Measurements from ENCODE around the gene OR4K2.
"Not testable (repeated sequence)": the region's sequence is repeated elsewhere in the genome, so short reads cannot be mapped to it uniquely, and the experiment has no call there.

OR4K2 gene

GRCh38 chr14:19874842-19875241 lies at the start of gene OR4K2:
TSS of gene OR4K2 (plus strand) at chr14:19875142. CDS start at chr14:19876268, 1,126 bp downstream.
- DNase-seq (ENCODE audit: low read depth in 1 of 2, low spot score in 1 of 2), result no peak

- DNase-seq (ENCODE audit: low read depth in 1 of 2, low spot score in 1 of 2), result not testable (repeated sequence)
Observed at GRCh38 chr14:19827626-19828244, 47.2 kb upstream of the OR4K2 start.

GRCh38 chr14:19828314-19828713 lies 46.6 kb upstream of the OR4K2 start:
- no peak for DNase-seq (ENCODE audit: low read depth in 1 of 2, low spot score in 1 of 2)

GRCh38 chr14:19834203-19834848 lies 40.6 kb upstream of the OR4K2 start:
- not testable (repeated sequence) for DNase-seq (ENCODE audit: low read depth in 1 of 2, low spot score in 1 of 2)

- no peak for DNase-seq (ENCODE audit: low read depth in 1 of 2, low spot score in 1 of 2)
Observed at GRCh38 chr14:19838433-19838832, 36.5 kb upstream of the OR4K2 start.

GRCh38 chr14:19851365-19851764 lies 23.6 kb upstream of the OR4K2 start:
- no peak for DNase-seq (ENCODE audit: low read depth in 1 of 2, low spot score in 1 of 2)

GRCh38 chr14:19866061-19866669 lies 8.8 kb upstream of the OR4K2 start:
- not testable (repeated sequence) for DNase-seq (ENCODE audit: low read depth in 1 of 2, low spot score in 1 of 2)

GRCh38 chr14:19873178-19873577 lies 1.8 kb upstream of the OR4K2 start:
- DNase-seq (ENCODE audit: low read depth in 1 of 2, low spot score in 1 of 2), result no peak

- DNase-seq (ENCODE audit: low read depth in 1 of 2, low spot score in 1 of 2), result no peak
Observed at GRCh38 chr14:19878029-19878642, 3.2 kb downstream of the OR4K2 start.

GRCh38 chr14:19895282-19895681 lies 20.3 kb downstream of the OR4K2 start:
- DNase-seq (ENCODE audit: low read depth in 1 of 2, low spot score in 1 of 2), result no peak

- no peak for DNase-seq (ENCODE audit: low read depth in 1 of 2, low spot score in 1 of 2)
Observed at GRCh38 chr14:19900999-19901398, 26.1 kb downstream of the OR4K2 start.

- DNase-seq (ENCODE audit: low read depth in 1 of 2, low spot score in 1 of 2), result no peak
Observed at GRCh38 chr14:19902409-19902808, 27.5 kb downstream of the OR4K2 start.

GRCh38 chr14:19906665-19907064 lies 31.7 kb downstream of the OR4K2 start:
- DNase-seq (ENCODE audit: low read depth in 1 of 2, low spot score in 1 of 2), result no peak

GRCh38 chr14:19911114-19911513 lies 36.2 kb downstream of the OR4K2 start:
- no peak for DNase-seq (ENCODE audit: low read depth in 1 of 2, low spot score in 1 of 2)

- no peak for DNase-seq (ENCODE audit: low read depth in 1 of 2, low spot score in 1 of 2)
Observed at GRCh38 chr14:19917243-19917642, 42.3 kb downstream of the OR4K2 start.

- no peak for DNase-seq (ENCODE audit: low read depth in 1 of 2, low spot score in 1 of 2)
Observed at GRCh38 chr14:19917955-19918518, 43.1 kb downstream of the OR4K2 start.

GRCh38 chr14:19918553-19919264 lies 43.8 kb downstream of the OR4K2 start:
- no peak for DNase-seq (ENCODE audit: low read depth in 1 of 2, low spot score in 1 of 2)

- no peak for DNase-seq (ENCODE audit: low read depth in 1 of 2, low spot score in 1 of 2)
Observed at GRCh38 chr14:19920021-19920657, 45.2 kb downstream of the OR4K2 start, which contains the start of gene OR4K5. TSS of gene OR4K5 (plus strand) at chr14:19920607. CDS start at chr14:19920607, 0 bp downstream.

- no peak for DNase-seq (ENCODE audit: low read depth in 1 of 2, low spot score in 1 of 2)
Observed at GRCh38 chr14:19930617-19931016, 55.7 kb downstream of the OR4K2 start, which contains the start of gene OR4K1. TSS of gene OR4K1 (plus strand) at chr14:19930917. CDS start at chr14:19935667, 4,750 bp downstream.
